GM18526 (cell line): Measurements from ENCODE around the gene RUNX3.

Source experiments
- POLR2A ChIP-seq: IDR thresholded peaks from 3 replicates; pipeline ENCODE4 v1.6.1; 2011; ENCODE audit not compliant: insufficient read length; ENCODE audit errors: extremely low read depth

Gene RUNX3

GRCh38 chr1:24966121-24966723 lies 36.1 kb upstream of the RUNX3 start:
- TF ChIP-seq POLR2A, result no peak

- TF ChIP-seq POLR2A, result no peak
These were observed 35.5 kb upstream of the RUNX3 start for GRCh38 chr1:24965571-24965930.

- TF ChIP-seq POLR2A, result peak; percentile 92
These were observed 34.9 kb upstream of the RUNX3 start for GRCh38 chr1:24964811-24965570.

DNA sequence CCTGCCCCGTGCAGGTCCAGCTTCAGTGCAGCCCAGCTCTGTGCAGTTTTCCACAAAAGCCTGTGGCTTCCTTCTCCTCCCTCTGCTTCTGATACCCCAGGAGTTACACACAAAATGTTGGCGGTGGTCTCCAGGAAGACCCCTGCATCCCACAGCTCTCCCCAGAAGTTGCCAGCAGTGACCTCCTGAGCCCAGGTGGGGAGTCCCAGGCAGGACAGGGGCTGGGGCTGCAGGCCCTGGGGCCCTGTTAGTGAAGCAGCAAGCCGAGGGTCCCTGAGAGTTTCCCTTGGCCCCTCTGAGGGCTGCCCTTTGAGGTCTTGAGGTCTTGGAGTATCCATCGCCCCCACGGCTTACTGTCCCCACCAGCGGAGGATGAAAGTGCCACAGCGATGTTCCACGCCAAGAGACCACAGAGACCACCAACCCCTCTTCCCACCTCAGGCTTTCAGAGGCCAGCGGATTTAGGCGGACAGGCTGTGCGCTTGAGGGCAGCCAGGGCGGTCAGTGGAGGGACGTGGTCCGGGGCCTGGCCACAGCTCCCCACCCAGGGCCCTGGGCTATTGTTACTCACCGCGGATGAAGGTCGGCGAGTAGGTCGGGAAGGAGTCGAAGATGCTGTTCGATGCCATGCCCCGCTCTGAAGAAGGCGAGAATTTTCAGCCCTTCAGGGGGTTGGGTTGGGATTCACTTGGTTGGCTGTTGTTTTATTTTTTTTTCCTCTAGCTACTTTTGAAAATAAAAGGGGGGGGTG lies 34.0 kb upstream of the RUNX3 start:
- no peak for TF ChIP-seq POLR2A

- no peak for TF ChIP-seq POLR2A
These were observed 33.2 kb upstream of the RUNX3 start for GRCh38 chr1:24963099-24963872.

- TF ChIP-seq POLR2A, result peak; percentile 13
These were observed 32.1 kb upstream of the RUNX3 start for GRCh38 chr1:24961961-24962861.

DNA sequence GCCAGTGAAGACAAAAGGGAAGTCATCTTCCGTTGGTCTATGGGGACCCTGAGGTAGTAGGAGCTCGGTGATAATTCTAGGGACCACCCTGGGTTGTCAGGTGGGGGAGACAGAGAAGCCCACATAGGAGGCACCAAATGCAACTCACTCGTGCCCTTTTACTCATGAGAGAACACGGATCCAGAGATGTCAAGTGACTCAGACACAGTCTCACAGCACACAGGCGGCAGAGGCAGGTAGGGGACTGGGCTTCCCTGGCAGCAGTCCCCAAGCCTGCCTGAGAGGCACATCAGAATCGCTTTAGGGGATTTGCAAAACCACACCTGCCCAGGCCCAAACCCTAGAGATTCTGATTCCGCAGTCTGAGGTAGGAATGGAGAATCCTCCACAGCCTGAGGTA lies 31.3 kb upstream of the RUNX3 start:
- TF ChIP-seq POLR2A, result no peak

DNA sequence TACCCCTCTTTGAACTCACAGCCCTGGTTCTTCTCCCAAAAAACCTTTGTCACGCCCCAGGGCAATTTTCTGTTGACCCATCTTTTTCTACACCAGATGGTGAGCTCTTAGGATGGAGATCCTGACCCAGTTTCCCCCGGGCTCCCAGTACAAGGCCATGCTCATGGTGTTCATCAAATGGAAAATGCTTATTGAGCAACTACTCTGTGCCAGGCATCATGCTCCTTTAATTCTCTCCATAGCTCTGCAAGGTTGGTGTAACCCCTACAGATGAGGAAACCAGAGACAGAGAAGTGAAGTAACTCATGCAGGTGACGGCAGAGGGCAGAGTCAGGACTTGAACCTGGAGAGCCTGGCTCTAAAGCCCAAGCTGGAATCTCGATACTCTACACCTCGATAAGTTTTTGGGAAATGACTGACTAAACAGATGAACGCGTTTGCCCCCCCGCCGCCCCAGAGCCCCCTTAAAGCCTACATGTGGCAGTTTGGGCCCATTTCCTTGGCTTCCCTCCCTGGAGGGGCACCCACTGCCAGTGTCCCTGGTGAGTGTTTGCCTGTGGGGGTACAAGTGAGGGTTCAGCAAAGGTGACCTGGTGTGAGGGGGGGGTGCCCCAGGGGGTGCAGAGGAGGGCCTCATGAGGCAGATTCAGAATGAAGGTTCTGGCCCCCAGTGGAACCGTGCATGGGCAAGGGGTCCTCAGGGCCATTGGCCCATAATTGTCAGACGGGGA lies 30.2 kb upstream of the RUNX3 start:
- TF ChIP-seq POLR2A, result no peak

- TF ChIP-seq POLR2A, result no peak
These were observed 29.5 kb upstream of the RUNX3 start for GRCh38 chr1:24959623-24959975.

DNA sequence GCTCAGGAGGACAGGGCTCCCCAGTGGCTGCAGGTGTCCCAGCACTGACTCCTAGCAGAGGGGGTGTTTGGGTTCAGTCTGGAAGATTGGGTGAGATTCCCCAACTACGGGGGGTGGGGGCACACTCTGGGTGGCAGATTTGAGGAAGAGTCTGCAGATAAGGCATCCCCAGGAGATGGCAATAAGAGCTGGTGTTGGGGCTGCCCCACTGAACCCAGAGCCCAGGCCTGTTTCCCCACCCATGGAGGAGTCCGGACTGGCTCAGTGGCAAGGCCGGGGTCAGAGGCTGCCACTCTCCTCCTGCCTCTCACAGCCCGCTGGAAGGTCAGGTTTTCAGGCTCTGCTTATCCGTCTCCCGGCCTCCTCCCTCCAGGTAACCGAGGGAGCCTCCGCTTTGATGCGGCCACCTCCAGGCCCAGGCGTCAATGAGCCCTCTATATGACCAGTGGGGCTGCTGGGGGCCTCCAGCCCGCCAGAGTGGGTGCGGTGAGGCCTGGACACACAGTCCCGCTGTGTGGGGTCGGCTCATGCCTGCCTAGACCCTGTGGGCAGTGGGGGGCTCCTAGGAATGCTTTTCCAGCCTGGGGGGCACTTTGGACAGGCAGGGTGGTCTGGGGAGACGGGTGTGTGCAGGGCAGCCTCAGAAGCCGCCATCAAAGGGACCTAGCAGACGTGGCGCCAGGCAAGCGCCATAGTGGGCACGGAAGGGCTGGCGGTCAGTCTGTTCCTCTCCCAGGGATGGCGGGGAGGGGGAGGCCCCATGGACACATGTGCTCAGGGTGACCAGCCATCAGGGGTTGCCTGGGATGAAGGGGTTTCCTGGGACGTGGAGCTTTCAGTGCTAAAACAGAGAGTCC lies 28.9 kb upstream of the RUNX3 start:
- no peak for TF ChIP-seq POLR2A

DNA sequence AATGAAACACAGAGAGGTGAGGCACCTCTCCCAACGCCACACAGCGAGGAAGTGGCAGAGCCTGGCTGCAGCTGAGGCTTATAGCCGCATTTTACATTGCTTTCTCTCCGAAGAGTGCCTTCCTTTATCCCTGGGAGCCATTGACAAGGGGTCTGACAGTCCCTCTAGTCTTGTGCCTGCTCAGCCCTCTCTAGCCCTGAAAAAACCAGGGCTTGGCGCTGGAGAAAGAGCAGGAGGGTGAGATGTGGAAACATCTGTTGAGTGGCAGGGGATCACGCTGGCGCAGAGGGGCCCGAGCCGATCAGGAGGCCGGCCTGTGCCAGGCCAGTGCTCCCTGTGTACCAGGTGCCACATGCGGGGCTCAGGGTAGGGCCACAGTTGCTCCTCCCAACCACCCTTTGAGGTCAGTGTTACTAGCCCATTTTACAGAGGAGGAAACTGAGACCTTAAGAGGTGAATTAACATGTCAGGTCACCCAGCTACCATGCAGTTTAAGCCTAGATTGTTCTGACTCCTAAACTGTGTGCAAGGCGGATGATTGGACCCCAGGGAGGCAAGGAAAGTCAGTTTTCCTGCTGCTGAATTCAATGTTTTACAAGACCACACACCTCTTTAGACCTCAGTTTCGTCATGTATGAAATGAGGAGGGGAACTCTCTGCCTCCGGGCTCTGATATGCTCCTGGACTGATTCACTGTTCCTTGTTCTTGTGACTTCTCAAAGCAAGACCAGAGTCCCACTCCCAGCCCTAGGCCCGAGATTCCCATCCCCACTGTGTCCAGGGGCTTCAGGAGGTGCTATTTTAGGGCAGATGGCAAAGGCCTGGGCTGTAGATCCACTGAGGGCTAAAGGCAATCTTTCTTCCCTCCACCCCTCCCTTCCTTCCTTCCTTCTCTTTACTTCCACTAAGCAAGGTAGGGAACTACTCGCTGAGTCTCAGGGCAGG lies 28.0 kb upstream of the RUNX3 start:
- no peak for TF ChIP-seq POLR2A
